Gastrocnemius medialis (tissue), 4 donors: ENCODE data around the gene TMEM167A.

Source experiments
- CTCF ChIP-seq, 5 experiments: fragments of 450-650 bp in 3 of 5; fragments of 200-600 bp in 2 of 5; sonication (generic) in 2 of 5; IDR thresholded peaks in 4 of 5; conservative IDR thresholded peaks in 1 of 5; 1 replicate in 4 of 5; 2 replicates in 1 of 5; pipeline ENCODE4 v1.5.1; 2016 to 2019; ENCODE audit warnings: antibody characterized with exemption in 5 of 5, mild to moderate bottlenecking in 3 of 5, moderate library complexity in 3 of 5
- POLR2A ChIP-seq, 2 donors: fragments of 450-650 bp; IDR thresholded peaks; one replicate each; pipeline ENCODE4 v1.6.1; 2017; ENCODE audit warnings: antibody characterized with exemption in 2 of 2, mild to moderate bottlenecking in 2 of 2, moderate library complexity in 2 of 2

GRCh38 chr5:83049370-83049885, 27.8 kb downstream of the TMEM167A start:
- TF ChIP-seq CTCF (IDR thresholded peaks at IDR 0.05 in 4 of 5, conservative IDR thresholded peaks at IDR 0.05 in 1 of 5) (no peak), POLR2A (IDR thresholded peaks at IDR 0.05) (no peak)
